NCI-H1930 (cell line): ENCODE results near the gene SH3RF2.
"Not testable (repeated sequence)": the region's sequence is repeated elsewhere in the genome, so short reads cannot be mapped to it uniquely, and the experiment has no call there.

Experiments used
- DNase-seq, 2 experiments: peaks; one replicate each; lab custom pipeline; 2025; lab: John Stamatoyannopoulos, UW

Gene SH3RF2

DNA sequence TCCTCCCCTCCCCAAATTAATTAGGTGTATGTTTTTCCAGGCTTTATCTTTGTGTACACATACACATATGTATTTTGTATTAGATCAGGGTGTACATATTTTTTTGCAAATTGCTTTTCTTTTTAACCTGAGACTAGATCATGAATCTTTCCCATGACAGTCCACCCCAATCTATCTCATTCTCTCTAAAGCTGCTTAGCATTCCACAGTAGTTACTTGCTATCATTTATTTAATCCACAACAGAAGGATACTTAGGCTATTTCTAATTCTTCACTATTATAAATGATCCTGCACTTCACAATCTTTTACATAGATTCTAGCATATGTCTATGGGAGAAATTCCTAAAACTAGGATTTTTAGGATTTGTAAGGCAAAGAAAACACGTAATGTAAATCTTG is 43.9 kb downstream of the SH3RF2 start:
- no peak for DNase-seq

DNA sequence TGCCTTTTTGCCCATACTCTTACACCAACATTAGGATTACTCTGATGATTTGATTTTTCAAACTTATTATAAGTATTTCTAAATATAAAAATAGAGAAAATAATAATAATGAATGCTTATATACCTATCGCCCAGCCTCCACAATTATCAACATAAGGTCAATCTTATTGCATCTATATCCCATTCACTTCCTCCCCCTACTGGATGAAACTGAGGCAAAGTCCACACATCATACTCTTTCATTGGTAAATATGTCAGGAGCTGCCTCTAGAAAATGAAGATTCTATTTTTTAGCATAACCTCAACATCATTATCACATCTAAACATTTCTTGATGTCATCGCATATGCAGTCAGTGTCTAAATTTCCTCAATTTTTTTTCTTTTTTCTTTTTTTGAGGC is 44.3 kb downstream of the SH3RF2 start:
- no peak for DNase-seq

DNA sequence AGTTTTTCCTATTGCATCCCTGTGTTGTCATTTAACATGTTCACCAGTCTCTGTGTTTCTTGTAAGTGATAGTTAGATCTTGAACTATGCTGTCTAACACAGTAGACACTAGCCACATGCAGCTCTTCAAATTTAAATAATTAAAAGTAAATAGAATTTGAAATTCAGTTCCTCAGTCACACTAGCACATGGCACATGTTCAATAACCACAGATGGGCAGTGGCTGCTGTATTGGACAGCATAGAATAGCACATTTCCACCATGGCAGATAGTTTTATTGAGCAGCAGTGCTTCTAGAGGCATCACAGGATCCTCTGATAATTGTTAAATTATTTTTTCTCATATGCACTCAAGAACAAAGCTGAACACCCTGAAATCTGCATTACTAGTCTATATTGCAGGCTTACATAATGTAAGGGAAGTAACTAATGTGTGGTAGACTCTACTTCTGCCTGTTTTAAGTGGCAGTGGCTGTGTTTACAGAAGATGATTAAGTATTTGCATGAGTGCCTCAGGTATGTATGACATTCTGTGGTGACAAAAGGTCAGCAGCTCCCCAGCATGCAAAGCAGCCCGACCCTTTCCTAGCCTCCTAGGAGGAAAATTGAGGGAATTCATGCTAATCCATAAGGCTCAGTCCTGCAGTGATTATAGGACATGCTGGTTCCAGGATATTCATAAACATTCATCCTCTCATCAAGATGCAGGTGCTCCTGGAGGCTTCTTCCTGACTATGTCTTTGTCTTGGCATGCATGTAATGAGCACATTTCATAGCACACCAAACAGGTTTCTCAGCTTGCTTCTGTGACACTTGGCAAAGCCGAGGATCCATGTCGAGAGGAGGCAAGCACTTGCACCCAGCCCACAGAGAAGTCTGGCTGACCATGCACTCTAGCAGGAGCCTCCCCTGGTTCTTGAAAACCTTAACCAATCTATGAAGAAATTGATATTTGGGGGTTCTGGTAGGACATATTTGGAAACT is 45.5 kb downstream of the SH3RF2 start:
- DNase-seq = no peak

DNA sequence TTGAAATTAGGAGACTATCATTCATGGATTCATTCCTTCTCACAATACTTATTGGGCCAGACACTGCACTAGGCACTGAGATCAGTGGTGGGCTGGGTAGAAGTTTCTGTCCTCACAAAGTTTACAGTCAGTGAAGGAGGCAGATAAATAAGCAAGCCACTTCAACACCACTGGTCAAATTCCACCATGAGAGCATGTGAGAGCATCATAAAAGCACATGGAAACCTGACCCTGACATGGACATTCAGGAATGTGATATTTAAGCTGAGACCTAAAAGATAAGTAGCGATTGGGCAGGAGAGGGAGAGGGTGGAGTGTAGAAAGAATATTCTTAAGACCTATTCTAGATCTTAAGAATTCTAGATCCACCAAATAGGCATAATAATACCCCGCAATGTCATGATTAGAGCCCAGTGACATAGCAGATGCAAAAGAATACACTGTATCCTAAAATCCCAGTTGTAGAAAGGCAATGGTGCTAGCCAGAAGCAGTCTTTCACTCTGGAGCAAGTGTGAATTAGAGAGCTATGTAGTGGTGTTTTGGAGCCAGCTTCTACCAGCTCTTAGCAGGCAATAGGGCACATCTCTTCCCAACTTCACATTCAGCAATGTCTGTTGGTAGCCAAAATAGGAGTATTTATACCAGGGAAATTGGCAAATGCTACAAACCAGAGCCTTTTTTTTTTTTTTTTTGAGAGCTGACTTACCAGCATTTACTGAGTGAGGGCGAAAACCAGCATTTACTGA is 46.4 kb downstream of the SH3RF2 start:
- DNase-seq = no peak

DNA sequence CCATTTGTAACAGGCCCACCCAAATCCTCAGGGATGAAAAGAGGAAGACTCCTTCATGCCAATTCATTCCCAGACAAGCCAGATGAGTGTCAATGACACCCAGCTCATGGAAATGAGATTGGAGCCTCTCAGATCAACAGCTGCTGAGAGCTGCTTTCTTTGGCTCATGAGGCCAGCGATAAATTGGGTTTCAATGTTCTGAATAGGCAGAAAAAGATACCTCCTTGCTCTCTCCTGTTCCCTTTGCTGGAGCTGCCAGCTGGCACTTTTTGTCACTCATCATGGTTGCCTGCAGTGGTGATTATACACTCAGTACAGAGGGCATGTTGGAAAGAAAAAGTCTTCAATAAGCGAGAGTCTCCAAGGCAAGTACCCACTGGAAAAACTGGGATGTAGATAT is 47.1 kb downstream of the SH3RF2 start:
- no peak for DNase-seq

DNA sequence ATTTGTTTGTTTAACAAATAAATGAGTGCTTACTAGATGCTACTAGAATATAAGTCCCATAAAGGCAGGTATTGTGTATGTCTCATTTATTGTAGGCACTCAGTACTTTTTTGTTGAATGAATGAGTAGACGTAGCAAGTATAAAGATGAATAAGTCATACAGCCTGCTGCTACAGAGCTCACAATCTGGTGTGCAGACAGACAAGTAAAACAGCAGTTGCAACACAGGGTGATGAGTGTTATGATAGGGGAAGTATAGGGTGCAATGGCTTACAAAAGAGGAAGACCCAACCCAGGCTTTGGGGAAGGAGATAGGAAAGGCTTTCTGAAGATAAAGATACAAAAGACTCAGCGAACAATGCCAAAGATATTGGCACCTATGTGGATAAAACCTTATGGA is 47.7 kb downstream of the SH3RF2 start:
- DNase-seq = no peak

DNA sequence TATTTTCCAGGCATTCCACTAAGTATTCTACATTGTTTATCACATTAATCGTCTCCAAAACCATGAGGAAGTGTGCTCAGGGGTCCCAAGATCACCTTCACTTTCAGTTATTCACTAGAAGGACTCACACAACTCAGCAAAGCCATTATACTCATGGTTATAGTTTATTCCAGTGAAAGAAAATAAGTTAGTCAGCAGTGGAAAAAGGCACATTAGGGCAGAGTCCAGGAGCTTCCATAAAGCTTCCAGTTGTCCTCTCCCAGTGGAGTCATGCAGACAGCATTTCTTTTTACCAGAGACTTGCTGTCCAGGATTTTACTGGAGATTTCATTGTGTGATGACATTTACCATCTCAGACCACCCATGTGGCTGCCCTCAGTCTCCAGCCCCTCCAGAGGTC is 51.5 kb downstream of the SH3RF2 start:
- no peak for DNase-seq

DNA sequence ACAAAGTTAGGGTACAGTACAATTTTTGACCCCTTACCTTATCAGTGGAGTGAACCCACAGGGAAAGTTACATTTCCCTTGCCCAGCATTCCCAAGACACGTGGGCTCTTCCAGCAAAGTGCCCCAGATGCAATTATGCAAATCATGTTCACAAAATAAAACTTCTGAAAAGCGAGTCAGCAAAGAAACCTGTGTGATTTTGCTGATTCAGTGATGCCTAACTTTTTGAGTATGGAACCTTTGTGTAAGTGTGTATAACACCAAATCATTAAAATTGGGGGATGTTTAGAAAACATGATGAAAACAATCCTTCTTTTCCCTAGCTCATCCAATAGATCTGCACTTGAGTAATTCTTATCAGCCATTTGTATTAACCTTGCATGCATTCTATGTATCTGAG is 52.6 kb downstream of the SH3RF2 start:
- no peak for DNase-seq

DNA sequence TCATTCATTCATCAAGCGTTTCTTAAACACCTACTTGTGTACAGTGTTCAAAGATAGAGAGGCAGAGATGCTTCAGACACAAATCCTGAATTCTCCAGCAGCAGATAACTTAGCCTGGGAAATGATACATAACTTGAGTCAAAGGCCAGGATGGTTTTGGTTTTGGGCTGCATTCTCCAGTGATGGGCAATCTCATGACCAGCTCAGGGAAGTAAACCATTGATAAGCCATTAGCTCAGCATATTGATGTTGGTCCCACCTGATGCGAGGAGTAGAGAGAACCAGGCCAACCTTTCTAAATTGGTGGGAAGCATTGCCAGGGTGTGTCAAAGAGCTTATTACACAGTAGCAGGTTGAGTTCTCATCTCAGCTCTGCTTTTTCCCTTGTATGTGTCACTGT is 53.0 kb downstream of the SH3RF2 start:
- no peak for DNase-seq

DNA sequence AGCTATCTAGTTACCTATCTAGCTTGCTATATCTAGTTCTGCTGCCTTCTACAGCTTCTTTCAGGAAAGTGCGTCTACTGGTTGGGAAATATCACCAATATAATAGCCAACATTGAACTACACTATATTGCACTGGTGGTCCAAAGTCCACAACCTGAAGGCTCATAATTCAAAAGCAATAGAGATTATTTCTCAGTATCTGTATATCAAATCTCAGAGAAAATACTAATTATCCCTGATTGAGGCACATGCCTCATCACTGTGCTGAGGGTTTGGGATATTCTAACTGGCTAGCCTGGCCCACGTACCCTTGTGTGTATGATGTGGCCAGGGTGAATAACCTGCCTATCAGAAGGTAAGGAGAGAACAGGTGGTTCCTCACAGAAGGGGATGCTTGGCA is 53.8 kb downstream of the SH3RF2 start:
- DNase-seq = no peak

DNA sequence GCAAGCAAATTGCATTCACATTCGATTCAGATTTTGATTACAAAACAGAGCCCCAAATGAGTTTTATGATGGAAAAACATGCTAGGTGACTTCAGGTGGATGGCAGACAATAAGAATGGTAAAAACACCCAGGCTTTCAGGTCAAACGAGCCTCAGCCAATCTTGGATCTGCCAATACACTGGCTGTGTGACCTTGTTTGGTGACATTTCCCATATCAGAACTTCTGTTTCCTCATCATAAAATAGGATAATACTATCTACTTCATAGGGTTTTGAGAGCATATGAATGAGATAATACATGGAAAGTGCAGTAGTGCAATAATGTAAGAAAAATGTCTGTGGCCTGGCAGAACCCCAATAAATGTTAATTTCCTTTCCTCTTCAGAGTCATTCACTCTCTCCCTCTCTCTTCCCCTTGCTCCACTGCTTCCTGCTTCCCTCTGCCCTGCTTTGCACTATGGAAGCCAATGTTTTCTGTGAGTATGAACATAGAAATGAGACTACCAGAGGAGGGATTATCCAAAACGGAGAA is 54.7 kb downstream of the SH3RF2 start:
- no peak for DNase-seq

DNA sequence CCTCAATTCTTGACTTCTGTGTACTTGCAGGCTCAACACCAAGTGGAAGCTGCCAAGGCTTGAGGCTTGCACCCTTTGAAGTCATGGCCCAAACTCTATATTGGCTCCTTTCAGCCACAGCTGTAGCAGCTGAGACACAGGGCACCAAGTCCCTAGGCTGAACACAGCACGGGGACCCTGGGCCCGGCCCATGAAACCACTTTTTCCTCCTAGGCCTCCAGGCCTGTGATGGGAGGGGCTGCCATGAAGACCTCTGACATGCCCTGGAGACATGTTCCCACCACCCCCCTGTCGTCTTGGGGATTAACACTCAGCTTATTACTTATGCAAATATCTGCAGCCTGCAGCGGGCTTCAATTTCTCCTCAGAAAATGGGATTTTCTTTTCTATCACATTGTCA is 57.2 kb downstream of the SH3RF2 start:
- not testable (repeated sequence) for DNase-seq

DNA sequence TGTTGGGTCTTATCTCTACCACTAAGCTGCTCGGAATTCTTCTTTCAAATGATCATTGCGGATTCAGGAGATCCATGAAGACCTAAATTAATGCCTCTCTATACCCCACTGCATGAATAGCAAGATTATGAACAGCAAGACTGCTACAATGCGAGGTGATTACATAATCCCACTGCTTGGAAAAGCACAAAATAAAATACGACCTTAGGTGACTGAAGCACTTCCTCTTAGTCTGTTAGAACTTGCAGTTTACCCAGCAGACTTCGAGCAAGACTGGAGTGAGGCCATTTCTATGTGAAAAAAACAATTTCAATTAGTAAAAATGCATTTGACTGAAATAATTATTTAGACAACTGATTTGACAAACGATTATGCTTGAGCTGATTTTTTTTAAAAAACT is 59.8 kb downstream of the SH3RF2 start:
- no peak for DNase-seq

DNA sequence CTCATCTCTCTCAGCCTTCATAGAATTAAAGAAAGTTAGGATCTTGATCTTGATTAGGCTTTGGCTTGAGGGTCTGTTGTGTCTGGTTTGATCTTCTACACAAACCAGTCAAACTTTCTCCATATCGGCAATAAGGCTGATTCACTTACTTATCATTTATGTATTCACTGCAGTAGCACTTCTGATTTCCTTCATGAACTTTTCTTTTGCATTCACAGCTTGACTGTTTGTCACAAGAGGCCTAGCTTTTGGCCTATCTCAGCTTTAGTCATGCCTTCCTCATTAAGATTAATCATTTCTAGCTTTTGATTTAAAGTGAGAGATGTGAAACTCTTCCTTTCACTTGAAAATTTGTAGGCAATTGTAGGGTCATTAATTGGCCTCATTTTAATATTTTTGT is 62.8 kb downstream of the SH3RF2 start:
- no peak for DNase-seq

DNA sequence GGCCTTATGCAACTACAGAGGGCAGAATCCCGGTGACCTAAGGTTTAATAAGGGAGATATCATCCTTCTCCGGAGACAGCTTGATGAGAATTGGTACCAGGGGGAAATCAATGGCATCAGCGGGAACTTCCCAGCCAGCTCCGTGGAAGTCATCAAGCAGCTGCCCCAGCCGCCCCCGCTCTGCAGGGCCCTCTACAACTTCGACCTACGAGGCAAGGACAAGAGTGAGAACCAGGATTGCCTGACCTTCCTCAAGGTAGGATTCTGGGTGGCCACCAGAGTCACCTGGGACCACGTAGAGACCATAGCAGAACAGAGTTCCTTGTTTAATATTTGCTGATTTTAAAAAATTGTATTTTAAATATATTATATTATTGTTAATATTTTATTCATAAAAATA is 63.7 kb downstream of the SH3RF2 start:
- DNase-seq = no peak

DNA sequence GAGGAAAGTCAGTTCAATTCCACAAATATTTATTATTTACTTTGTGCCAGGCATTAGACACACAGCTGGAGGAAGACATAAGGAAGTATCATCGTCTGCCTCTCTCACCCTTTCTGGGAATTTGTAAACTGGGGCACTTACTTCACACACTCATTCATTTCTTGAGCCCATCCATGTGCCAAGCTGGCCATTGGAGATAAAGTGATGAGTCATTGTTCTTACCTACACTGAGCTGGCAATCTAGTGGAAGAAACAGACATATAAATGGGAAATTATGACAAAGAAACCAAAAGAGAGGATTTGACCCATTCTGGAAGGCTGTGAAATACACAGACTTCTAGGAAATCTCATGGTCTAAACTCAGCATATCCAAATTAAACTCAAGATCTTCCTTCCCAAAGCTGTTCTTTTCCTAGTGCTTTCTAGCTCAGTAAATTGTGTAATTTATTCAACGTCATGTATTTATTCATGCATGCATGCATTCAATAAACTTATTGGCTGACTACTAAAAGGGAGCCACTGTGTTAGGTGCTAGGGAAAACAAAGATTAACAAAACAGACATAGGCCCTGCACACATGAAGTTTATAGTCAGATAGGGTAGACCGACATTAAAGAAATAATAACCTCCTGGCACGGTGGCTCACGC is 65.3 kb downstream of the SH3RF2 start:
- DNase-seq = no peak

DNA sequence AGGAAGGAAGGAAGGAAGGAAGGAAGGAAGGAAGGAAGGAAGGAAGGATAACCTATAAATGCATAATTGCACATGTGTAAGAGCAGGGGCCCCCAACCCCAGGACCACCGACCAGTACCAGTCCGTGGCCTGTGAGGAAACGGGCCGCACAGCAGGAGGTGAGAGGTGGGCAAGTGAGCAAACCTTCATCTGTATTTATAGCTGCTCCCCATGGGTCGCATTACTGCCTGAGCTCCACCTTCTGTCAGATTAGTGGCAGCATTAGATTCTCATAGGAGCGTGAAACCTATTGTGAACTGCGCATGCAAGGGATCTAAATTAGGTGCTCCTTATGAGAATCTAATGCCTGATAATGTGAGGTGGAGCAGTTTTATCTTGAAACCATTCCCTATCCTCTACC is 66.1 kb downstream of the SH3RF2 start:
- DNase-seq = no peak

DNA sequence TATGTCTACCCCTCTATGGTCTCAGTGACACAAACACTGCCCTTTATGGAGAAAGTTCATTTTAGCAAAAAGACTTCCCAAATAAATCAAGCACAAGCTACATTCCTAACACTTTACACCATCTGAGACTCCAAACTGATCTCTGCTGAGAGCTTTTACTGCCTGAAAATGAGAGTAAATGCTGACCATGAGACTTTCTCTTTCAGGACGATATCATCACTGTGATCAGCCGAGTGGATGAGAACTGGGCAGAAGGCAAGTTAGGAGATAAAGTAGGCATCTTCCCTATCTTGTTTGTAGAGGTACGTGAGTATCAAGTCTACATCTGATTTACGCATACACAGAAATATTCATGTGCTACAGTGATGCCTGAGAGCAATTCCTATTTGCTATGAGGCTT is 67.5 kb downstream of the SH3RF2 start:
- DNase-seq = no peak

DNA sequence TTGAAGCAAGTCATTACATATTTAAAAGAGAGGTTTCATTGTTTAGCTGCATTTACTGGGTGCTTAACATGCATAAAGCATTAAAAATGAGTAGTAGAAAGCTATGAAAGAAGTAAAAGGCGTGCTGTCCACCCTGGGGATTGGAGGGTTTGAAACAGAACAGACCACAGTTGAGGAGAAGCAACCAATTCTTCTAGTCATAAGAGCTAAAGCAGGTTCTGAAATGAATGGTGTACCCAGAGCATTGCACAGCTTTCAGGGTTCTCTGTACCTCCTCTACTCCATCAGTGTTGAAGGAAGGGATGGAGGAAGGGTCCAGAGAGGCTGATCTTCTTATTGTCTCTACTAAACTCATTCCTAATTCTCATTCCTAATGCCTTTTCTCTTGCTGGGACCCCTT is 68.9 kb downstream of the SH3RF2 start:
- no peak for DNase-seq

DNA sequence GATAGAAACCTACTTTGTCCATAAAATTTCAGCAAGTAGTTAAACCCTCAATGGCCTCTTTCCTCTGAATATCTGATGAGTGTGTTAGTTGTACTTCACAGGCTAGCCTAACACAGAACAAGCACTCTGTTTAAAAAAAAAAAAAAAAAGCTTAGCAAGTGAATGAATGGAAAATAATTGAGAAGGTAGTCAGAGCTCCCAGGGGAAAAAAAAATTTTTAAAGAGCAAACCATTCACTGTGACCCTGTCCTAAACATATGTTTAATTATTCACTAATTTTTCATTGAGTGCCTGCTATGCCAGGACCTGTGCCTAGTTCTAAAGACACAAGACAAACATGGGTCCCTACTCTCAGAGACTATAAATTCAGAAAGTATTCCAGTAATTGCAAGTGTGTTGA is 69.3 kb downstream of the SH3RF2 start:
- no peak for DNase-seq

DNA sequence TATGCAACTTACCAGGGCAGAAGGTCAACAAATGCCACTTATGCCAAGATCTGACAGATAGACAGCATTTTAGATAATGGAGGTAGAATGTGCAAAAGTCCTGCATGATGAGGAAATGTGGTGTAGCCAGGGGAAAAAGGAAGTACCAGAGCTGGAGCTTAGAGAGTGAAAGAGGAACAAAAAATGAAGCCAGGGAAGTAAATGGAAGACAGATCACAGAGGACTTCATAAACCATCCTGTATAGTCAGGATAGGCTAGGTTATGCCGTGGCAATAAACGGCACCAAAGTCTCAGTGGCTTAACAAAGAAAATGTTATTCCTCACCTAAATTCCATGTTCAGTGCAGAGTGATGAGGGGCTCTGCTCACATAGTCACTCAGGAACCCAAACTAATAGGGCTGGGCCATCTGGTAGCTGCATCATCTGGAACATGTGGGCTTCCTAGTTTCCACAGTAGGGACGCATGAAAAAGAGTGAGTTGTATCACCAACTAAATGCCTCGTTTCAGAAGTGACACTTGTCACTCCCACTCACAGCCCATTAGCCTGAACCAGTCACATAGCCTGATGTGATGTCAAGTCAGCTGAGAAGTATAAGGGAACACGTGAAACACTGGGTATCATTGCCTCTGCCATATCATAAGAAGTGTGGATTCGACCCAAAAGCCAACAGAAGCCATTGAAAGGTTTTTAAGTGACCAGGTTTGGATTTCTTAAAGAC is 70.3 kb downstream of the SH3RF2 start:
- DNase-seq = no peak

DNA sequence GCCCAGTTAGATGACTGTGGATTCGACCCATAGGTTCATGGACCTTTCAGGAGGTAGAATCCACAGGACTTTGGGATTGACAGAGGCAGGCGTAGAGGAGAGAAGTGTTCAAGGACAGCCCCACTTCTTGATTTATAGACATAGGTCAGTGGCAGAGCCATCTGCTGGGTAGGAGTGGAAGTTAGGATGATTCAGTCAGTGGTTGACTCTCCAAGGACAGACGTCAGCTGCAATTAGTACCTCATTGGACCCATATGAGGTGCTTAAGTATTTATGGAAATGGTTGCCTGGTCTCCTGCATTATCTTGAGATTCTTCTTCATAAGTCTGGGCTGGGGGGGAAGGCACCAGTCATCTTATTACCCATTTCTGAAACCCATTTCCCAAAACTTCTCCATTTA is 70.9 kb downstream of the SH3RF2 start:
- no peak for DNase-seq
